Right ventricle myocardium inferior (tissue), 1 donor: ENCODE data around the gene ALDH5A1. TPM values are rescaled to one million over a fixed set of nuclear protein-coding genes. Genes with fewer than 3 reads are reported as not detected.
"Not testable (repeated sequence)": the region's sequence is repeated elsewhere in the genome, so short reads cannot be mapped to it uniquely, and the experiment has no call there.

ENCODE experiments used
- ATAC-seq: fragments of 200-7000 bp; cut with Tn5 transposase; one replicate; pipeline ENCODE4 v1.9.1; 2020; ENCODE audit warnings: mild to moderate bottlenecking, moderate library complexity
- DNase-seq: peaks from one replicate; pipeline ENCODE4 v3.0.0; 2021; ENCODE audit errors: missing footprints
- intact Hi-C: fragments of 100-400 bp; cut with DNase I; formaldehyde crosslinking; loops from one replicate; pipeline ENCODE4 v1.11.0; 2022
- total RNA-seq: library from RNA; stranded (reverse); fragmentation: NEBNext Ultra II Directional; extraction: Animal tissue kit (Norgen Biotek cat#: 25700); gene quantifications from one replicate; pipeline ENCODE4 v1.2.1, GENCODE V29; 2021
- donor health status: DM: no; HTN: yes; CAD: no; lungs with severe emphysema.

Gene ALDH5A1
- total RNA-seq, 1 donor from 2014 or later, result 25.1 TPM

GRCh38 chr6:24480705-24481104 is 14.1 kb upstream of the ALDH5A1 start:
- intact Hi-C loops, result no loop called here
- ATAC-seq (no peak), DNase-seq (no peak)

- peak; percentile 79 for ATAC-seq
Observed at GRCh38 chr6:24481449-24481848, 13.3 kb upstream of the ALDH5A1 start.

GRCh38 chr6:24484657-24485323 is 10.0 kb upstream of the ALDH5A1 start:
- DNase-seq (no peak), ATAC-seq (no peak)
- intact Hi-C loops, result no loop called here

More at GRCh38 chr6:24481449-24481848, 13.3 kb upstream of the ALDH5A1 start:
- DNase-seq, result no peak
- intact Hi-C loops, result no loop called here

DNA sequence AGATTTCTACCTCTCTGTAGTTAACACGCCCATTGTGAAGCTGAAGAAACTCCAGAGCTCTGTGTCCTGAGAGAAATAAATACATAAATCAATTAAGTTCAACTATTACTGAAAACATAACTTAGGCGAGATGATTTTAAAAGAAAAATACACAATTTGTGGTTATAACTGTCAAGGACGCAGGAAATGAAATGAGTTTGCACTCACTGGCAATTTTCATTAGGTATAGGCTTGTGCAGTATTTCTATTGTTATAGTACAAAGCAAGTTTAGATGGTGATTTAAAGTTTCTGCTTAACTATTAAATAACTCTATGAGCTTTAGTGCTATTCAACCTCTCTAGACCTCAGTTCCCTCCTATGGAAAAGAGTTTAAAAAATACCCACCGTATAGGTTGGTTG is 8.7 kb upstream of the ALDH5A1 start:
- DNase-seq, result no peak
- ATAC-seq, result no peak
- intact Hi-C loops, result no loop called here

GRCh38 chr6:24489470-24489869 is 5.3 kb upstream of the ALDH5A1 start, which contains the start of gene GPLD1:
TSS of gene GPLD1 (minus strand) at chr6:24489578. CDS start at chr6:24489511, 67 bp downstream.
- DNase-seq (no peak), ATAC-seq (no peak)

GRCh38 chr6:24489881-24490280 is 4.9 kb upstream of the ALDH5A1 start:
- DNase-seq (no peak), ATAC-seq (peak; percentile 86)
- intact Hi-C loops, result no loop called here

More at GRCh38 chr6:24489470-24489869, 5.3 kb upstream of the ALDH5A1 start, which contains the start of gene GPLD1:
- intact Hi-C loops, result no loop called here

DNA sequence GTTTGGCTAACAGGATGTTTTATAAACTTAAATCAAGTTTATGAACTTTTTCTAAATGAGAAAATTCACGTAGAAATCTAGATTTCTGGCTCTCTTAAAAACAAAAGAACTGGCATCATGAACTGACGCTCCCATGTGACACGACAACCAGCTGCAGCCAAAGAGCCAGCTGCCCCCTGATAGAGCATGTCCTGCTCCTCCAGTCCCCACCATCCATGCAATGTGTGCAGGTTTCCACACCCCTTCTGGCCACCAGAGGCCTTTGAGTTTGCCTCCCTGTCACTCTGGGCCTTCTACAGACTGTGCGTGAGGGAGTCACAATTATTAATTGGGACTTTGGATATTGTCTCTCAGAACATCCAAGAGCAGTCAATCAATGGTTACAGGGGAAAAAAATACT is 3.8 kb upstream of the ALDH5A1 start:
- no peak for ATAC-seq
- intact Hi-C loops, result no loop called here
- DNase-seq, result no peak

GRCh38 chr6:24492475-24492874 is 2.3 kb upstream of the ALDH5A1 start:
- intact Hi-C loops, result no loop called here
- no peak for DNase-seq

DNA sequence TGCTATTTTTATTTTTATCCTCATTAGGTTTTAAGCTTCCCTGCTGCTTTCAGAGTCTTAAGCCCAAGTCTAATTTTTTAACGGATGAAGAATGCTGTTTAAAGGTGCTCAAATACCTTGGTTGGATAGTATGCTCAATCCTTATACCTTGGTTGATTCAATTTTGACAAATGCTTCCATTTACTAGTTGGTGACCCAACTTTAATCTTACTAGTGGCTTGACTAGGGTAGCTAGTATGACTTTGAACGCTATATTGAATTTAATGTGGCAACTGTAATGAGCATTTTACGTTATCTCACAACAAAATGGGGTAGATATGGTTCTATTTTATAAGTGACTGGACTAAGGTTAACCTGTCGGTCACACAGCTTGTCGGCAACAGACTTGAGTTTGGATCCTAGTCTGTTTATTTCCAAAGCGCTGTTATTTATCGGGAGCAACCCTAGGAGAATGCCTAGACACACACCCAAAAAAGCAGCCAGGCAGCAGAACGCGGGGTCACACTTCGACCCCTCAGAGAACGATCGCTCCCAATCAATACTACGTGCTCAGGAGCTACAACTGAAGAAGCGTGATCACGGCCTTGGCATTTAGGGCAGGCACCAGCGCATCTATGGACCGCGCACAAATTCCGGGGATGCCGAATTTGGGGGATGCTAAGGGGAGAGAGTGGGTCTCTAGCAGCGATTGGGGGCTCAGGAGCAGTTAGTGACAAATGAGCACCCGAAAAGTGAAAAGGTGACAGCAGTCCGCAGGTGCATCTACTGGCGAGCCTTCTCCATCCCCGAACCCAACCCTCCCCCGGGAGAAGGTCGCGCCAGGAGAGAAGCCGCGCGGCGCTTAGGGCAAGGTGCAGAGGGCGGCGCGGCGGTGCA is 586 bp upstream of the ALDH5A1 start:
- intact Hi-C loops, result no loop called here
- ATAC-seq, result no peak
- no peak for DNase-seq

More at GRCh38 chr6:24492475-24492874, 2.3 kb upstream of the ALDH5A1 start:
- ATAC-seq, result no peak

DNA sequence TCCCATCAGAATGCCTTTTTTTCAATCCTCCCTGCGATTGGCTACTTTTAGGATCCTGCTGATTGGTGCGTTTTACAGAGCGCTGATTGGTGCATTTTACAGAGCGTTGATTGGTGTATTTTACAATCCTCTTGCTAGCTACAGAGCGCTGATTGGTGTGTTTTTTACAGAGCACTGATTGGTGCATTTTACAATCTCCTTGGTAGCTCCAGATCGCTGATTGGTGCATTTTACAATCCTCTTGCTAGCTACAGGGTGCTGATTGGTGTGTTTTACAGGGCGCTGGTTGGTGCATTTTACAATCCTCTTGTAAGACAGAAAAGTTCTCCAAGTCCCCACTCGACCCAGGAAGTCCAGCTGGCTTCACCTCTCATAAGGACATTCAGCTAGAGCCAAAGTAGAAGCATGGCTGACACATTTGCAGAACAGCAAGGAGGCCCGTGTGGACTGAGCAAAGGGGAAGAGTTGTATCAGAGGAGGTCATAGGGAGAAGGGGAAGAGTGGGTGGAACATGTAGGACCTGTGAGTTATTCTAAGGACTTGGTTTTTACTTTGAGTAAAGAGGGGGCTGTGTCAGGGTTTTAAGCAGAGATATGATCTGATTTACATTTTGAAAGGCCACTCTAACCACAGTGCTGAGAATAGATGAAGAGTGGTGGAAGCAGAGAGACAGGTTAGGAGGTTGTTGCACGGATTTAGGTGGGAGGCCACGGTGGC is 2.6 kb downstream of the ALDH5A1 start:
- intact Hi-C loops, result no loop called here
- DNase-seq, result no peak
- no peak for ATAC-seq

DNA sequence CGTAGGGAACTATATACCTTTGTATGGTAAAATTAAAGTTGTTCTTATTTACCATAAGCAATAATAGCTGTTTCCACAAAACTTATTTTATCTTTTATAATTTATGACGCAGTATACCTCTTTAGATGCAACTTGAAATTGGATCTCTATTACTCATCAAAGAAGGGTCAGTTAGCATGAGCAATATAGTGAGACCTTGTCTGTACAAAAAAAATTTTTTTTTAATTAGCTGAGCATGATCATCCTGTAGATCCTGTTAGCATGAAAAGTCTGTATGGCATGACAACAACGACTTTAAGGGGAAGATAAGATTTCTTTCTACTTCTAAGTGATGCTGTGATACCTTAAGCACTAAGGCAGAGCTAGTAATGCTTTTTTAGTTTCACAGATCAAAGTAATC is 5.9 kb downstream of the ALDH5A1 start:
- intact Hi-C loops, result no loop called here
- DNase-seq (no peak), ATAC-seq (no peak)

- intact Hi-C loops, result no loop called here
- DNase-seq, result no peak
- no peak for ATAC-seq
Observed at GRCh38 chr6:24501374-24501773, 6.6 kb downstream of the ALDH5A1 start.

- ATAC-seq (no peak), DNase-seq (no peak)
- intact Hi-C loops, result no loop called here
Observed at GRCh38 chr6:24501914-24502313, 7.1 kb downstream of the ALDH5A1 start.

DNA sequence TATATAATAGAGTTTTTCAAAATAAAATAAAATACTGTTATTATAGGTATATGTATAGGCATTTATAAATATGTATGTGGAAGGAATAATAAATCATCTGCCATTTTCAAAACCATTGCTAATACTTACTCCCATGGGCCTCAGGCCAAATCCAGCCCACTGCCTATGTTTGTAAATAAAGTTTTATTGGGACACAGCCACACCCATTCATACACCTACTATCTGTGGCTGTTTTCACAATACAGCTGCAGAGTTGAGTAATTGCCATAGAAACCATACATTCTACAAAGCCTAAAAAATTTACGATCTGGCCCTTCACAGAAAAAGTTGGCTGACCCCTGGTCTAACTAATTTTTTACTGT is 9.5 kb downstream of the ALDH5A1 start:
- intact Hi-C loops, result no loop called here
- DNase-seq (no peak), ATAC-seq (no peak)

GRCh38 chr6:24504649-24505586 is 10.1 kb downstream of the ALDH5A1 start:
- DNase-seq (no peak), ATAC-seq (no peak)
- intact Hi-C loops, result no loop called here

DNA sequence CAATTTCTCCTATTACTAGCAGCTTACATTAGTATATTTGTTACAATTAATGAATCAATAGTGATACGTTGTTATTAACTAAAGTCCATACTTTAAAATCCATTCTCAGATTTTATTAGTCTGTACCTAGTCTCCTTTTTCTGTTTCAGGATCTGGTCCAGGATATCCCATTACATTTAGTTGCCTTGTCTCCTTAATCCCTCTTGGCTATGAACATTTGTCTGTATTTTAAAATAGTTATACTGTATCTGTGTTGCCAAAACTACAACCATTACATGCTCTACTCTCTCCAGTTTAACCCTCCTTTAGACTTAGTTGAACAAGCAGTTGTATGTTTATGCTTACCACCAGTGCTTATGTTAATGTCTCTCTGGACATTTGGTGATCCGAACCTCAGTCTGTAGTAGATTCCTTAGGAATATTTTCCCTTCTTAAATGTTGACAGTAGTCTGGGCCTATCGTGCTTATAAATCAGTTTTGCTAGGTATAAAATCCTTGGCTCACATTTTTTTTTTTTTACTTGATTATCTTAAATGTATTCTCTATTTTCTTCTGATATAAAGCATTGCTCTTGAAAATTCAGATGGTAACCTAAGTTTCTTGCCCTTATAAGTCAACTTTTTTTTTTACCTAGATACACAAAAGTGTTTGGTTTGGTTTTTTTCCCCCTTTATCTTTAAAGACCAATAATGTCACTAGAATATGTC is 12.2 kb downstream of the ALDH5A1 start:
- ATAC-seq (no peak), DNase-seq (no peak)
- intact Hi-C loops, result no loop called here

GRCh38 chr6:24511976-24512375 is 17.2 kb downstream of the ALDH5A1 start:
- DNase-seq, ATAC-seq, intact Hi-C loops: not testable (repeated sequence)

DNA sequence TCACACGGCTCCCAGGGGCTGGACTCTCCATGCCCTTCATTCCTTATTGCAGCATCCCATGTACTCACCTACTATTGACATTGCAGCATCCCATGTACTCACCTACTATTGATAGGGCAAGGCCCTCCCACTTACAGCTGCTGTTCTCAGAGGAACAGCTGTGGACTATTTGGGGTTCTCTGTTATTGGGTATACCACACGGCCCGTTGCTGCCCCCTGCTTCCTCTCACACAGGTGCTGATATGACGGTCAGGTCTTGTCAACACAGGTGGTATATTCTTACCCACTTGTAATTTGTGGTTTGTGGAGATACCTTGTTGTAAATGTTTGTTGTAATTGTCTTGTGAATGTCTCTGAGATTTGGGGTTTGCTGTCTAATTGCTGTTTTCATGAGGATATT is 18.8 kb downstream of the ALDH5A1 start:
- no peak for DNase-seq
- intact Hi-C loops, result no loop called here
- ATAC-seq, result no peak
